ENCODE data around the gene RC3H2. TPM values are rescaled to one million over a fixed set of nuclear protein-coding genes. Genes with fewer than 3 reads are reported as not detected.

Gene RC3H2
- total and polyA plus RNA-seq, 2 of the 13 experiments (the other 11 are each of a cell fraction or from before 2014, with no cell fraction given), result 21.0 to 36.4 TPM

DNA sequence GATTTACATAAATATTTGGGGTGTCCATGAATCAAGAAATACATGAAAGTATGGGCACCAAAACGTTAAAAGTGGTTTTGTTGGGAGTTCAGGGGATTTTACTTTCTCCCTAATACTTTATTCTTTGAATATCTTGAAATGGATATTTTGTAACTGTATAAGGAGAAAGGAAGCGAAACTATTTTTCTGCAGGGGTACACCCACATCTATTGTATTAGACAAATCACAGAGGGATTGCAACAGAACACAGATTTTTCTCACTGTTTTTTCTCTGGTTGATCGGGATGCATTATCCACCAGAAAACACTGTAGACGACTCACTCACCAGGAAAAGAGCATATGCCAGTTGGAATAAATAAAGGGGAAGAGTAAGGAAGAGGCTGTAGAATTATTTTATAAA, 34.4 kb upstream of the RC3H2 start (continued):
- TF ChIP-seq, protein P1, sequence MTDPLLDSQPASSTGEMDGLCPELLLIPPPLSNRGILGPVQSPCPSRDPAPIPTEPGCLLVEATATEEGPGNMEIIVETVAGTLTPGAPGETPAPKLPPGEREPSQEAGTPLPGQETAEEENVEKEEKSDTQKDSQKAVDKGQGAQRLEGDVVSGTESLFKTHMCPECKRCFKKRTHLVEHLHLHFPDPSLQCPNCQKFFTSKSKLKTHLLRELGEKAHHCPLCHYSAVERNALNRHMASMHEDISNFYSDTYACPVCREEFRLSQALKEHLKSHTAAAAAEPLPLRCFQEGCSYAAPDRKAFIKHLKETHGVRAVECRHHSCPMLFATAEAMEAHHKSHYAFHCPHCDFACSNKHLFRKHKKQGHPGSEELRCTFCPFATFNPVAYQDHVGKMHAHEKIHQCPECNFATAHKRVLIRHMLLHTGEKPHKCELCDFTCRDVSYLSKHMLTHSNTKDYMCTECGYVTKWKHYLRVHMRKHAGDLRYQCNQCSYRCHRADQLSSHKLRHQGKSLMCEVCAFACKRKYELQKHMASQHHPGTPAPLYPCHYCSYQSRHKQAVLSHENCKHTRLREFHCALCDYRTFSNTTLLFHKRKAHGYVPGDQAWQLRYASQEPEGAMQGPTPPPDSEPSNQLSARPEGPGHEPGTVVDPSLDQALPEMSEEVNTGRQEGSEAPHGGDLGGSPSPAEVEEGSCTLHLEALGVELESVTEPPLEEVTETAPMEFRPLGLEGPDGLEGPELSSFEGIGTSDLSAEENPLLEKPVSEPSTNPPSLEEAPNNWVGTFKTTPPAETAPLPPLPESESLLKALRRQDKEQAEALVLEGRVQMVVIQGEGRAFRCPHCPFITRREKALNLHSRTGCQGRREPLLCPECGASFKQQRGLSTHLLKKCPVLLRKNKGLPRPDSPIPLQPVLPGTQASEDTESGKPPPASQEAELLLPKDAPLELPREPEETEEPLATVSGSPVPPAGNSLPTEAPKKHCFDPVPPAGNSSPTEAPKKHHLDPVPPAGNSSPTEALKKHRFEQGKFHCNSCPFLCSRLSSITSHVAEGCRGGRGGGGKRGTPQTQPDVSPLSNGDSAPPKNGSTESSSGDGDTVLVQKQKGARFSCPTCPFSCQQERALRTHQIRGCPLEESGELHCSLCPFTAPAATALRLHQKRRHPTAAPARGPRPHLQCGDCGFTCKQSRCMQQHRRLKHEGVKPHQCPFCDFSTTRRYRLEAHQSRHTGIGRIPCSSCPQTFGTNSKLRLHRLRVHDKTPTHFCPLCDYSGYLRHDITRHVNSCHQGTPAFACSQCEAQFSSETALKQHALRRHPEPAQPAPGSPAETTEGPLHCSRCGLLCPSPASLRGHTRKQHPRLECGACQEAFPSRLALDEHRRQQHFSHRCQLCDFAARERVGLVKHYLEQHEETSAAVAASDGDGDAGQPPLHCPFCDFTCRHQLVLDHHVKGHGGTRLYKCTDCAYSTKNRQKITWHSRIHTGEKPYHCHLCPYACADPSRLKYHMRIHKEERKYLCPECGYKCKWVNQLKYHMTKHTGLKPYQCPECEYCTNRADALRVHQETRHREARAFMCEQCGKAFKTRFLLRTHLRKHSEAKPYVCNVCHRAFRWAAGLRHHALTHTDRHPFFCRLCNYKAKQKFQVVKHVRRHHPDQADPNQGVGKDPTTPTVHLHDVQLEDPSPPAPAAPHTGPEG (CRISPR knock-in tag; IDR thresholded peaks at IDR 0.05), result no peak
- TF ChIP-seq ARNTL (CRISPR knock-in tag; IDR thresholded peaks at IDR 0.05), result no peak
- no peak for TF ChIP-seq ZNF660 (CRISPR knock-in tag; IDR thresholded peaks at IDR 0.05; ENCODE audit: borderline replicate concordance, low read depth)

DNA sequence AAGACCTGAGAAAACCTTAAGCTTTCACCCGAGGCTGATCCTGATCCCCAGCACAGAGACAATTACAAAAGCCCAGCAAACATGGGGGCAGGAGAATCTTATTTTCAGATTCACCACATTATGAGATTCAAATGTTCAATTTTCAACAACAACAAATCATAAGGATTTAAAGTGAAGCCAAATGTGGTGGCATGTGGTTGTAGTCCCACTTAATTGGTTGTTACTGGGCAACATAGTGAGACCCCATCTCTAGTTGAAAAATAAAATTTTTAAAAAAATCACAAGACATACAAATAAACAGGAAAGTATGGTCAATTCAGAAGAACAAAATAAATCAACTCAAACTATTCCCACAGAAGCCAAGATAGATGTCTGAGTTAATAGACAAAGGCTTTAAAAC, 31.7 kb upstream of the RC3H2 start:
- no peak for TF ChIP-seq HNRNPL (IDR thresholded peaks at IDR 0.05; ENCODE audit: low read depth, low read length)
- TF ChIP-seq ARHGAP35 (CRISPR knock-in tag; IDR thresholded peaks at IDR 0.05; ENCODE audit: borderline replicate concordance), result no peak
- TF ChIP-seq, protein P2, sequence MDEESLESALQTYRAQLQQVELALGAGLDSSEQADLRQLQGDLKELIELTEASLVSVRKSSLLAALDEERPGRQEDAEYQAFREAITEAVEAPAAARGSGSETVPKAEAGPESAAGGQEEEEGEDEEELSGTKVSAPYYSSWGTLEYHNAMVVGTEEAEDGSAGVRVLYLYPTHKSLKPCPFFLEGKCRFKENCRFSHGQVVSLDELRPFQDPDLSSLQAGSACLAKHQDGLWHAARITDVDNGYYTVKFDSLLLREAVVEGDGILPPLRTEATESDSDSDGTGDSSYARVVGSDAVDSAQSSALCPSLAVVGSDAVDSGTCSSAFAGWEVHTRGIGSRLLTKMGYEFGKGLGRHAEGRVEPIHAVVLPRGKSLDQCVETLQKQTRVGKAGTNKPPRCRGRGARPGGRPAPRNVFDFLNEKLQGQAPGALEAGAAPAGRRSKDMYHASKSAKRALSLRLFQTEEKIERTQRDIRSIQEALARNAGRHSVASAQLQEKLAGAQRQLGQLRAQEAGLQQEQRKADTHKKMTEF (CRISPR knock-in tag; IDR thresholded peaks at IDR 0.05), result 0 out of 2 replicates have a peak, but pooled peaks have one; percentile 5
- TF ChIP-seq, protein P3, sequence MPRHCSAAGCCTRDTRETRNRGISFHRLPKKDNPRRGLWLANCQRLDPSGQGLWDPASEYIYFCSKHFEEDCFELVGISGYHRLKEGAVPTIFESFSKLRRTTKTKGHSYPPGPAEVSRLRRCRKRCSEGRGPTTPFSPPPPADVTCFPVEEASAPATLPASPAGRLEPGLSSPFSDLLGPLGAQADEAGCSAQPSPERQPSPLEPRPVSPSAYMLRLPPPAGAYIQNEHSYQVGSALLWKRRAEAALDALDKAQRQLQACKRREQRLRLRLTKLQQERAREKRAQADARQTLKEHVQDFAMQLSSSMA (CRISPR knock-in tag; IDR thresholded peaks at IDR 0.05), result no peak
- peak; percentile 77 for TF ChIP-seq ZNF121 (CRISPR knock-in tag; IDR thresholded peaks at IDR 0.05)
- no peak for TF ChIP-seq RFX1 (IDR thresholded peaks at IDR 0.05)
- Histone ChIP-seq H3K27me3 (ENCODE audit: control insufficient read depth in 1 of 2, insufficient read depth in 2 of 2, low read length in 2 of 2) (peaks cover 0 to 3% of the 10 kb centered on the region in 2 experiments; a peak in 1 of 5 replicates), H3K79me2 (ENCODE audit: insufficient read depth, low read length) (peaks cover 41% of the 10 kb centered on the region), H3K9ac (ENCODE audit: insufficient read depth, low read depth, low read length) (peak overlapping the region; percentile 33; the same call in 1 of the 2 replicates), H3K4me3 (replicated peaks in 1 of 3; ENCODE audit: insufficient read depth in 1 of 3, low read depth in 2 of 3, low read length in 3 of 3) (peak overlapping the region in 1 of 3 experiments; percentile 1; a peak in 1 of 6 replicates), H3K27ac (ENCODE audit: extremely low read length, insufficient read depth, low read length) (peak overlapping the region; percentile 73), H3K9me3 (ENCODE audit: low read length) (no peaks in the 10 kb centered on the region), H3K4me2 (ENCODE audit: low read depth, low read length) (peak overlapping the region; percentile 63), H3K36me3 (replicated peaks in 1 of 2; ENCODE audit: control insufficient read depth in 1 of 2, insufficient read depth in 2 of 2, low read length in 2 of 2) (peaks cover 0 to 8% of the 10 kb centered on the region in 2 experiments; a peak in 2 of 5 replicates), H3K4me1 (ENCODE audit: insufficient read depth, low read length) (peaks cover 46% of the 10 kb centered on the region), H4K20me1 (ENCODE audit: insufficient read depth, low read length) (no peaks in the 10 kb centered on the region), H2AFZ (ENCODE audit: low read length) (no peak overlapping the region)
- POLR2A ChIA-PET, result interaction anchor here (1.4 to 2.6 kb wide), 2 partner anchors 23 to 32 kb away, joined by 7 to 20 read pairs; partner anchors contain the start of genes RC3H2 and ZBTB6
- in situ Hi-C loops (cut with HindIII; ENCODE audit: extremely low pct_ligation_motif_present, low pct_unique_long_range_greater_than_20kb) (no loop called here), intact Hi-C loops (cut with micrococcal nuclease; ENCODE audit: unreplicated experiment) (loop anchor here (1.0 kb wide), 1 partner anchor 32 kb away; the partner anchor contains the start of gene RC3H2)
- WGBS (ENCODE audit: low lambda C conversion rate), result 11% methylated on average over 1 of the region's 1 CpG
- DNase-seq (ENCODE audit: low spot score) (no peak), ATAC-seq (no peak), FAIRE-seq (no peak)
- CTCF ChIA-PET (ENCODE audit: low intra/inter-chr PET ratio, low total read pairs), result no interaction called here
- BruUV-seq (replicated peaks), result no TSS peak
